Smooth muscle cell (in vitro differentiated cells): ENCODE data around the gene OMP. TPM values are rescaled to one million over a fixed set of nuclear protein-coding genes. Genes with fewer than 3 reads are reported as not detected.

ENCODE experiments used
- DNase-seq: peaks from one replicate; lab custom pipeline; 2025; ENCODE audit not compliant: unreplicated experiment; lab: John Stamatoyannopoulos, UW
- H2AFZ ChIP-seq: fragments of 200-600 bp; sonication (generic); 2 replicates; pipeline ENCODE4 v1.6.0; 2016; ENCODE audit warnings: antibody characterized with exemption, low read depth, mild to moderate bottlenecking
- H3F3A ChIP-seq: fragments of 200-600 bp; sonication (generic); 2 replicates; pipeline ENCODE4 v1.6.0; 2017; ENCODE audit warnings: antibody characterized with exemption, low read depth
- H3K27ac ChIP-seq: fragments of 200-600 bp; sonication (generic); 2 replicates; pipeline ENCODE4 v1.5.1; 2016; ENCODE audit warnings: low read depth, mild to moderate bottlenecking
- H3K27me3 ChIP-seq: fragments of 200-600 bp; sonication (generic); 2 replicates; pipeline ENCODE4 v1.6.1; 2016; ENCODE audit warnings: low read depth, mild to moderate bottlenecking
- H3K36me3 ChIP-seq: fragments of 200-600 bp; sonication (generic); 2 replicates; pipeline ENCODE4 v1.5.1; 2016; ENCODE audit warnings: low read depth
- H3K4me1 ChIP-seq: fragments of 200-600 bp; sonication (generic); 2 replicates; pipeline ENCODE4 v1.5.1; 2016; ENCODE audit warnings: low read depth
- H3K4me2 ChIP-seq: fragments of 200-600 bp; sonication (generic); 2 replicates; pipeline ENCODE4 v1.6.0; 2016; ENCODE audit warnings: mild to moderate bottlenecking
- H3K4me3 ChIP-seq: fragments of 200-600 bp; sonication (generic); 2 replicates; pipeline ENCODE4 v1.5.1; 2016; ENCODE audit warnings: mild to moderate bottlenecking
- H3K79me2 ChIP-seq: fragments of 200-600 bp; sonication (generic); 2 replicates; pipeline ENCODE4 v1.6.0; 2016; ENCODE audit warnings: low read depth, mild to moderate bottlenecking
- H3K9ac ChIP-seq: fragments of 200-600 bp; sonication (generic); 2 replicates; pipeline ENCODE4 v1.6.0; 2016; ENCODE audit warnings: low read depth
- H3K9me3 ChIP-seq: fragments of 200-600 bp; sonication (generic); replicated peaks from 2 replicates; pipeline ENCODE4 v1.5.1; 2016; ENCODE audit warnings: low read depth
- H4K20me1 ChIP-seq: fragments of 200-600 bp; sonication (generic); 2 replicates; pipeline ENCODE4 v1.6.0; 2016; ENCODE audit warnings: low read depth
- WGBS: methylation state at CpG from one replicate; pipeline ENCODE4 v1.1.7; 2016; ENCODE audit warnings: low lambda C conversion rate; 5-methylcytosine and 5-hydroxymethylcytosine counted together
- polyA plus RNA-seq: library from polyadenylated mRNA; unstranded; fragments of >200 nt; fragmentation: Nextera tagmentation; extraction: Ambion mirVana; gene quantifications from 2 replicates; pipeline ENCODE4 v1.2.1, GENCODE V29; 2016
- total RNA-seq: library from RNA; depleted of rRNA; stranded (reverse); fragments of >200 nt; gene quantifications from 2 replicates; pipeline ENCODE4 v1.2.3, GENCODE V29; 2014
- TF ChIP-seq, protein P1 (sequence below): fragments of 200-600 bp; sonication (generic); IDR thresholded peaks from 2 replicates; pipeline ENCODE4 v1.5.1; 2017; ENCODE audit warnings: borderline replicate concordance, mild to moderate bottlenecking, antibody characterized with exemption; ENCODE audit not compliant: insufficient read depth, poor library complexity, severe bottlenecking

The OMP gene
- total and polyA plus RNA-seq, 2 experiments from 2014 or later: not detected

DNA sequence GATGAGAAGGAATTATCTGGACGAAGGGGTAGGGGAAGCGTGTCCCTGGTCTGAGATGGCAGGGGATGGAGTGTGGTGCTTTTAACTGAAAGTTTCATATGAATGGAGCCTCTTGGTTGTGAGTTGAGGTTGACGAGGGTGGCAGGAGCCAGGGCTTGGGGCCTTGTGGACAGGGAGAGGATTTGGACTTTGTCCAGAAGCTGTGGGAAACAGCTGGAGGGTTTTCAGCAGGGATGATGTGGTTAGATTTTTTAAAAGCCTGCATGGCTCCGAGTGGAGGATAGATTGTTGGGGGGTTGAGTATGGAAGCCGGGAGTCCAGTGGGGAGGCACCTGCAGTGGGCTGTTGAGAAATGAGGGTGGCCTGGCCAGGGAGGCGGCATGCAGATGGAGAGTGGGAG lies 50.2 kb downstream of the OMP start:
- no peaks in the 10 kb centered on the region for H3K9me3 ChIP-seq
- H3K36me3 ChIP-seq: no peaks in the 10 kb centered on the region
- no peaks in the 10 kb centered on the region for H3K27me3 ChIP-seq
- 65% methylated on average over 6 of the region's 6 CpGs for WGBS
- H3K79me2 ChIP-seq: no peaks in the 10 kb centered on the region
- no peak overlapping the region for H3K4me3 ChIP-seq
- no peak for DNase-seq
- H3K4me2 ChIP-seq: no peak overlapping the region
- no peak overlapping the region for H3K9ac ChIP-seq
- H3K27ac ChIP-seq: no peak overlapping the region
- H4K20me1 ChIP-seq: no peaks in the 10 kb centered on the region
- H3F3A ChIP-seq: no peaks in the 10 kb centered on the region
- H3K4me1 ChIP-seq: peaks cover 12% of the 10 kb centered on the region
- H2AFZ ChIP-seq: no peak overlapping the region
- TF ChIP-seq, protein P1, sequence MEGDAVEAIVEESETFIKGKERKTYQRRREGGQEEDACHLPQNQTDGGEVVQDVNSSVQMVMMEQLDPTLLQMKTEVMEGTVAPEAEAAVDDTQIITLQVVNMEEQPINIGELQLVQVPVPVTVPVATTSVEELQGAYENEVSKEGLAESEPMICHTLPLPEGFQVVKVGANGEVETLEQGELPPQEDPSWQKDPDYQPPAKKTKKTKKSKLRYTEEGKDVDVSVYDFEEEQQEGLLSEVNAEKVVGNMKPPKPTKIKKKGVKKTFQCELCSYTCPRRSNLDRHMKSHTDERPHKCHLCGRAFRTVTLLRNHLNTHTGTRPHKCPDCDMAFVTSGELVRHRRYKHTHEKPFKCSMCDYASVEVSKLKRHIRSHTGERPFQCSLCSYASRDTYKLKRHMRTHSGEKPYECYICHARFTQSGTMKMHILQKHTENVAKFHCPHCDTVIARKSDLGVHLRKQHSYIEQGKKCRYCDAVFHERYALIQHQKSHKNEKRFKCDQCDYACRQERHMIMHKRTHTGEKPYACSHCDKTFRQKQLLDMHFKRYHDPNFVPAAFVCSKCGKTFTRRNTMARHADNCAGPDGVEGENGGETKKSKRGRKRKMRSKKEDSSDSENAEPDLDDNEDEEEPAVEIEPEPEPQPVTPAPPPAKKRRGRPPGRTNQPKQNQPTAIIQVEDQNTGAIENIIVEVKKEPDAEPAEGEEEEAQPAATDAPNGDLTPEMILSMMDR: no peak

Other genes starting within 250 kb of the OMP start
- gene ACER3, start 241.9 kb upstream of the OMP start, total RNA-seq: 16.8 and 25.7 TPM in 2 replicates
- 6.8 and 14.0 TPM in 2 replicates for gene ACER3, start 241.9 kb upstream of the OMP start, polyA plus RNA-seq
- gene B3GNT6, start 68.4 kb upstream of the OMP start, total RNA-seq: 0.13 TPM in 1 of 2 replicates, not detected in the other
- gene B3GNT6, start 68.4 kb upstream of the OMP start, polyA plus RNA-seq: 0.11 TPM in 1 of 2 replicates, not detected in the other
- gene CAPN5, start 35.9 kb upstream of the OMP start, total RNA-seq: 9.4 and 15.5 TPM in 2 replicates
- gene CAPN5, start 35.9 kb upstream of the OMP start, polyA plus RNA-seq: 23.1 and 23.2 TPM in 2 replicates
- gene MYO7A, start 25.4 kb downstream of the OMP start, total RNA-seq: 0.18 TPM in 1 of 2 replicates, not detected in the other
- 0.04 and 0.08 TPM in 2 replicates for gene MYO7A, start 25.4 kb downstream of the OMP start, polyA plus RNA-seq
- not detected in 2 replicates for gene GDPD4, start 198.8 kb downstream of the OMP start, total RNA-seq
- not detected in 2 replicates for gene GDPD4, start 198.8 kb downstream of the OMP start, polyA plus RNA-seq